GM12878 (cell line): ENCODE measurements around the gene CDK2. TPM values are rescaled to one million over a fixed set of nuclear protein-coding genes. Genes with fewer than 3 reads are reported as not detected.

Experiments used
- CBX5 ChIP-seq: sonication (generic); IDR thresholded peaks from 2 replicates; pipeline ENCODE4 v1.6.1; 2016; ENCODE audit warnings: low read depth, moderate library complexity, mild to moderate bottlenecking, inconsistent platforms
- CEBPB ChIP-seq, 2 experiments: fragments of 150-350 bp in 1 of 2; IDR thresholded peaks; 2 replicates each; pipeline ENCODE4 v1.6.1; 2012 to 2014; ENCODE audit warnings: low read depth in 2 of 2, low read length in 2 of 2, borderline replicate concordance in 1 of 2, inconsistent platforms in 1 of 2
- CHD1 ChIP-seq: IDR thresholded peaks from 2 replicates; pipeline ENCODE4 v1.6.1; 2012; ENCODE audit warnings: low read depth, low read length, improper control_type of control experiment
- EED ChIP-seq: sonication (generic); IDR thresholded peaks from 2 replicates; pipeline ENCODE4 v1.6.1; 2016; ENCODE audit warnings: antibody characterized with exemption, low read depth
- ESRRA ChIP-seq: IDR thresholded peaks from 2 replicates; pipeline ENCODE4 v1.6.1; 2012; ENCODE audit warnings: mild to moderate bottlenecking, low read length, improper control_type of control experiment
- FOS ChIP-seq: IDR thresholded peaks from 3 replicates; pipeline ENCODE4 v1.6.1; 2011; ENCODE audit warnings: borderline replicate concordance; ENCODE audit not compliant: insufficient read length; ENCODE audit errors: extremely low read depth
- FOXM1 ChIP-seq: IDR thresholded peaks from 2 replicates; pipeline ENCODE4 v1.6.1; 2012; ENCODE audit warnings: low read depth, mild to moderate bottlenecking, inconsistent platforms, low read length, moderate library complexity
- HDGF ChIP-seq: fragments of 450-650 bp; IDR thresholded peaks from 2 replicates; pipeline ENCODE4 v1.6.1; 2016; ENCODE audit warnings: antibody characterized with exemption
- IRF4 ChIP-seq: IDR thresholded peaks from 2 replicates; pipeline ENCODE4 v1.6.1; 2011; ENCODE audit warnings: low read depth, low read length
- MEF2B ChIP-seq: fragments of 450-650 bp; IDR thresholded peaks from 2 replicates; pipeline ENCODE4 v1.6.1; 2018; ENCODE audit warnings: mild to moderate bottlenecking, moderate library complexity; ENCODE audit not compliant: partially characterized antibody, poor library complexity, severe bottlenecking
- NBN ChIP-seq: fragments of 450-650 bp; IDR thresholded peaks from 2 replicates; pipeline ENCODE4 v1.6.1; 2016
- NFYA ChIP-seq: IDR thresholded peaks from 2 replicates; pipeline ENCODE4 v1.6.1; 2011; ENCODE audit warnings: low read depth, mild to moderate bottlenecking, low read length, improper control_type of control experiment, borderline replicate concordance
- NRF1 ChIP-seq: conservative IDR thresholded peaks from 2 replicates; pipeline ENCODE4 v1.6.1; 2011; ENCODE audit warnings: mild to moderate bottlenecking, low read depth, low read length, improper control_type of control experiment
- RAD51 ChIP-seq: fragments of 450-650 bp; IDR thresholded peaks from 2 replicates; pipeline ENCODE4 v1.6.1; 2016; ENCODE audit warnings: moderate library complexity, mild to moderate bottlenecking, inconsistent platforms
- RB1 ChIP-seq: fragments of 450-650 bp; formaldehyde crosslinking; IDR thresholded peaks from 2 replicates; pipeline ENCODE4 v1.6.1; 2017; ENCODE audit warnings: mild to moderate bottlenecking, borderline replicate concordance
- SMAD5 ChIP-seq: IDR thresholded peaks from 2 replicates; pipeline ENCODE4 v1.6.1; 2016; ENCODE audit warnings: antibody characterized with exemption, low read depth
- SREBF1 ChIP-seq: IDR thresholded peaks from 2 replicates; pipeline ENCODE4 v1.6.1; 2012; ENCODE audit warnings: mild to moderate bottlenecking, low read length
- SUPT20H ChIP-seq: IDR thresholded peaks from 2 replicates; pipeline ENCODE4 v1.6.1; 2011; ENCODE audit warnings: low read depth, mild to moderate bottlenecking, low read length, moderate library complexity, borderline replicate concordance; ENCODE audit not compliant: control insufficient read depth
- WRNIP1 ChIP-seq: IDR thresholded peaks from 2 replicates; pipeline ENCODE4 v1.6.1; 2011; ENCODE audit warnings: low read depth, low read length, improper control_type of control experiment, borderline replicate concordance
- ZNF274 ChIP-seq: IDR thresholded peaks from one replicate; pipeline ENCODE4 v1.8.0; 2011; ENCODE audit not compliant: insufficient read length, insufficient read depth
- ZNF622 ChIP-seq: fragments of 450-650 bp; IDR thresholded peaks from 2 replicates; pipeline ENCODE4 v1.6.1; 2017; ENCODE audit warnings: mild to moderate bottlenecking, inconsistent platforms
- ZSCAN29 ChIP-seq: fragments of 450-650 bp; IDR thresholded peaks from 2 replicates; pipeline ENCODE4 v1.6.1; 2017; ENCODE audit warnings: mild to moderate bottlenecking, moderate library complexity
- polyA plus RNA-seq, 11 experiments: library from polyadenylated mRNA; depleted of rRNA in 4 of 11; unstranded in 6 of 11; stranded (reverse) in 5 of 11; fragments of >200 nt; fragmentation: Nextera tagmentation in 4 of 11; fragmentation: Illumina TruSeq in 1 of 11; extraction: Ambion mirVana in 4 of 11; extraction: Trizol in 1 of 11; gene quantifications; 1 replicate in 1 of 11; 2 replicates in 10 of 11; pipeline versions ENCODE4 v1.2.1 to v1.2.3, GENCODE V29; 2011 to 2016; ENCODE audit warnings: inconsistent platforms in 2 of 11, missing spikeins in 2 of 11, low read depth in 1 of 11
- total RNA-seq, 4 experiments: library from RNA; depleted of rRNA in 3 of 4; stranded (reverse); fragments of >200 nt in 3 of 4; fragmentation: Illumina TruSeq in 1 of 4; extraction: Trizol in 1 of 4; gene quantifications; 2 replicates each; pipeline versions ENCODE4 v1.2.1 to v1.2.3, GENCODE V29; 2013 to 2021
- TF ChIP-seq, protein P1 (sequence below): fragments of 450-650 bp; IDR thresholded peaks from 2 replicates; pipeline ENCODE4 v1.6.1; 2017; ENCODE audit warnings: mild to moderate bottlenecking, moderate library complexity
- TF ChIP-seq, protein P2 (sequence below): fragments of 450-650 bp; IDR thresholded peaks from 2 replicates; pipeline ENCODE4 v1.6.1; 2018; ENCODE audit warnings: mild to moderate bottlenecking, low read depth, moderate library complexity; ENCODE audit not compliant: partially characterized antibody

CDK2 gene
- total and polyA plus RNA-seq, 10 of the 15 experiments (the other 5 are each of a cell fraction or from before 2014, with no cell fraction given): 13.1 to 138 (median 82.2) TPM

DNA sequence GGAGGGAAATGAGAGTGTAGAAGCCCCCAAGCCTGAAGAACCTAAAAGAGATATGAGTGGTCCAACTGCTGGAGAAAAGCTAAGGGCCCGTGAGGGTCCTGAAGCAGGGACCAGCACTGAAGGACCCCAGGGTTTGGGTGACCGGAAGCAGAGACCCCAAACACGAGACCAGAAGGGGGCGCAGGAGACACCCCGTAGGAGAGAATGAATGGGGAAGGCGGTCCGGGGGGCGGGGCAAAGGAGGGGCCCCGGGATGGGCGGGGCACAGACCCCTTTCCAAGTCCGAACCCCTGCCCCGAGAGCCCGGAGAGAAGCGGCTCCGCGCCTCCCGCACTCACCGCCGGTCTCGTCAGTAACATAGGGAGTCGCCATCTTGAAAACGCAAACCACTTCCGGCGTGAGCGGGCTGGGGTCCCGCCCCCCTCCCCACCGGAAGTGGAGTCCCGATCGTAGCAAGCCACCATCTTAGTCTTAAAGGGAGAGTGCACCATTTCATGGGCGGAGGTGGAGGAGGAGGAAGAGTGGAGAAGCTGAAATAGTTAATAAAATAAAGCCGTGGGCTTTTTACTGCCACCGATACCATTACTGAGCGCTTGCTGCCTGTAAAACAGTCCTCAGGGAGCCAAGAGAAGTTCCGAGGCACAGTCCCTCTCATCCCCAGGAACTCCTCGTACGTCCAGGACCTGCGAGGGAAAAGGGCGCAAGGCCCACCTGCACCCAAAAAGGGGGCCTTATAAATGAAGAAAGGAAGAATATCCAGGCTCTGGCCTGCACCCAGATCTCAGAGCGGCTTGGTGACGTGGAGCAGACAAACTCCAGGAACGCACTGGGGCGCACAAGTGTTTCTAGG is 39.7 kb upstream of the CDK2 start (continued):
- TF ChIP-seq, protein P1, sequence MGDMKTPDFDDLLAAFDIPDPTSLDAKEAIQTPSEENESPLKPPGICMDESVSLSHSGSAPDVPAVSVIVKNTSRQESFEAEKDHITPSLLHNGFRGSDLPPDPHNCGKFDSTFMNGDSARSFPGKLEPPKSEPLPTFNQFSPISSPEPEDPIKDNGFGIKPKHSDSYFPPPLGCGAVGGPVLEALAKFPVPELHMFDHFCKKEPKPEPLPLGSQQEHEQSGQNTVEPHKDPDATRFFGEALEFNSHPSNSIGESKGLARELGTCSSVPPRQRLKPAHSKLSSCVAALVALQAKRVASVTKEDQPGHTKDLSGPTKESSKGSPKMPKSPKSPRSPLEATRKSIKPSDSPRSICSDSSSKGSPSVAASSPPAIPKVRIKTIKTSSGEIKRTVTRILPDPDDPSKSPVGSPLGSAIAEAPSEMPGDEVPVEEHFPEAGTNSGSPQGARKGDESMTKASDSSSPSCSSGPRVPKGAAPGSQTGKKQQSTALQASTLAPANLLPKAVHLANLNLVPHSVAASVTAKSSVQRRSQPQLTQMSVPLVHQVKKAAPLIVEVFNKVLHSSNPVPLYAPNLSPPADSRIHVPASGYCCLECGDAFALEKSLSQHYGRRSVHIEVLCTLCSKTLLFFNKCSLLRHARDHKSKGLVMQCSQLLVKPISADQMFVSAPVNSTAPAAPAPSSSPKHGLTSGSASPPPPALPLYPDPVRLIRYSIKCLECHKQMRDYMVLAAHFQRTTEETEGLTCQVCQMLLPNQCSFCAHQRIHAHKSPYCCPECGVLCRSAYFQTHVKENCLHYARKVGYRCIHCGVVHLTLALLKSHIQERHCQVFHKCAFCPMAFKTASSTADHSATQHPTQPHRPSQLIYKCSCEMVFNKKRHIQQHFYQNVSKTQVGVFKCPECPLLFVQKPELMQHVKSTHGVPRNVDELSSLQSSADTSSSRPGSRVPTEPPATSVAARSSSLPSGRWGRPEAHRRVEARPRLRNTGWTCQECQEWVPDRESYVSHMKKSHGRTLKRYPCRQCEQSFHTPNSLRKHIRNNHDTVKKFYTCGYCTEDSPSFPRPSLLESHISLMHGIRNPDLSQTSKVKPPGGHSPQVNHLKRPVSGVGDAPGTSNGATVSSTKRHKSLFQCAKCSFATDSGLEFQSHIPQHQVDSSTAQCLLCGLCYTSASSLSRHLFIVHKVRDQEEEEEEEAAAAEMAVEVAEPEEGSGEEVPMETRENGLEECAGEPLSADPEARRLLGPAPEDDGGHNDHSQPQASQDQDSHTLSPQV: 0 out of 2 replicates have a peak, but pooled peaks have one; percentile 52
- TF ChIP-seq FOXM1: peak; percentile 68; the same call in 1 of the 2 replicates
- no peak for TF ChIP-seq FOS
- TF ChIP-seq SUPT20H: no peak
- TF ChIP-seq HDGF: no peak
- no peak for TF ChIP-seq CEBPB (IDR thresholded peaks at IDR 0.05; ENCODE audit: borderline replicate concordance in 1 of 2, low read depth in 2 of 2, low read length in 2 of 2)
- peak; percentile 76; the same call in 1 of the 2 replicates for TF ChIP-seq RB1
- TF ChIP-seq, protein P2, sequence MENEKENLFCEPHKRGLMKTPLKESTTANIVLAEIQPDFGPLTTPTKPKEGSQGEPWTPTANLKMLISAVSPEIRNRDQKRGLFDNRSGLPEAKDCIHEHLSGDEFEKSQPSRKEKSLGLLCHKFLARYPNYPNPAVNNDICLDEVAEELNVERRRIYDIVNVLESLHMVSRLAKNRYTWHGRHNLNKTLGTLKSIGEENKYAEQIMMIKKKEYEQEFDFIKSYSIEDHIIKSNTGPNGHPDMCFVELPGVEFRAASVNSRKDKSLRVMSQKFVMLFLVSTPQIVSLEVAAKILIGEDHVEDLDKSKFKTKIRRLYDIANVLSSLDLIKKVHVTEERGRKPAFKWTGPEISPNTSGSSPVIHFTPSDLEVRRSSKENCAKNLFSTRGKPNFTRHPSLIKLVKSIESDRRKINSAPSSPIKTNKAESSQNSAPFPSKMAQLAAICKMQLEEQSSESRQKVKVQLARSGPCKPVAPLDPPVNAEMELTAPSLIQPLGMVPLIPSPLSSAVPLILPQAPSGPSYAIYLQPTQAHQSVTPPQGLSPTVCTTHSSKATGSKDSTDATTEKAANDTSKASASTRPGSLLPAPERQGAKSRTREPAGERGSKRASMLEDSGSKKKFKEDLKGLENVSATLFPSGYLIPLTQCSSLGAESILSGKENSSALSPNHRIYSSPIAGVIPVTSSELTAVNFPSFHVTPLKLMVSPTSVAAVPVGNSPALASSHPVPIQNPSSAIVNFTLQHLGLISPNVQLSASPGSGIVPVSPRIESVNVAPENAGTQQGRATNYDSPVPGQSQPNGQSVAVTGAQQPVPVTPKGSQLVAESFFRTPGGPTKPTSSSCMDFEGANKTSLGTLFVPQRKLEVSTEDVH: peak; percentile 24
- TF ChIP-seq EED: no peak
- TF ChIP-seq IRF4: 0 out of 2 replicates have a peak, but pooled peaks have one; percentile 21
- 0 out of 2 replicates have a peak, but pooled peaks have one; percentile 24 for TF ChIP-seq CHD1
- no peak for TF ChIP-seq ZNF274
- TF ChIP-seq CBX5: no peak
- no peak for TF ChIP-seq SMAD5
- TF ChIP-seq MEF2B: peak; percentile 73
- no peak for TF ChIP-seq WRNIP1
- peak; percentile 89 for TF ChIP-seq NBN
- no peak for TF ChIP-seq SREBF1
- TF ChIP-seq NRF1: no peak
- TF ChIP-seq ZNF622: no peak
- TF ChIP-seq ESRRA: no peak
- no peak for TF ChIP-seq NFYA
- TF ChIP-seq RAD51: no peak
- TF ChIP-seq ZSCAN29: no peak
